Measurements from ENCODE around the gene CRYL1. TPM values are rescaled to one million over a fixed set of nuclear protein-coding genes. Genes with fewer than 3 reads are reported as not detected.

CRYL1 gene
- total and polyA plus RNA-seq, 9 of the 15 experiments (the other 6 are each of a cell fraction or from before 2014, with no cell fraction given) = 1.0 to 6.9 (median 2.4) TPM

DNA sequence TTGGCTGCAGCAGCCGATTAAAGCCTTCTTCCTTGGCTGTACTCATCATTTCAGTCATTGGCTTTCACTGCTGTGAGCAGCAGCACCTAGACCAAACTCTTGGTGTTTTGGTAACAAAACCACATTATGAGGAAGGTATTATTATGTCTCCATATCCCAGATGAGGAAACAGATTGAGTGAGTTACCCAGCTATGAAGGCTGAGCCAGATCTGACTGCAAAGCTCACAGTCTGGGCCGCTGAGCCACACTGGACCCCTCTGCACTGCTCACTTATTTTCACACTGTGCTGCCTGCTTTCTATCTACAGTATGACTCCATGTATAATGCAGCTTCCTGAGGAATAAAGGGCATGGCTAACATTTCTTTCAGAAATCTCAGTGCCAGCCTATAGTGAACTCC is 24.5 kb downstream of the CRYL1 start:
- H3K4me3 ChIP-seq = no peak overlapping the region
- no peaks in the 10 kb centered on the region for H3K27me3 ChIP-seq (ENCODE audit: control insufficient read depth in 2 of 2, insufficient read depth in 2 of 2, low read length in 2 of 2)
- CTCF ChIA-PET (ENCODE audit: low intra/inter-chr PET ratio) = no interaction called here
- intact Hi-C loops (cut with micrococcal nuclease) (no loop called here), in situ Hi-C loops (cut with MboI) (loop anchor here (10.0 kb wide), 1 partner anchor 324 kb away; no protein-coding TSS in a partner anchor)
- FAIRE-seq (no peak), DNase-seq (ENCODE audit: extremely low read depth in 1 of 4, low spot score in 3 of 4) (no peak), ATAC-seq (no peak)
- no peak overlapping the region for H2AFZ ChIP-seq (ENCODE audit: low read depth, low read length)
- H4K20me1 ChIP-seq (replicated peaks; ENCODE audit: control insufficient read depth, insufficient read depth, low read length) = no peaks in the 10 kb centered on the region
- H3K9me3 ChIP-seq (replicated peaks; ENCODE audit: control insufficient read depth, insufficient read depth, low read depth, low read length) = no peaks in the 10 kb centered on the region
- TF ChIP-seq, protein P1, sequence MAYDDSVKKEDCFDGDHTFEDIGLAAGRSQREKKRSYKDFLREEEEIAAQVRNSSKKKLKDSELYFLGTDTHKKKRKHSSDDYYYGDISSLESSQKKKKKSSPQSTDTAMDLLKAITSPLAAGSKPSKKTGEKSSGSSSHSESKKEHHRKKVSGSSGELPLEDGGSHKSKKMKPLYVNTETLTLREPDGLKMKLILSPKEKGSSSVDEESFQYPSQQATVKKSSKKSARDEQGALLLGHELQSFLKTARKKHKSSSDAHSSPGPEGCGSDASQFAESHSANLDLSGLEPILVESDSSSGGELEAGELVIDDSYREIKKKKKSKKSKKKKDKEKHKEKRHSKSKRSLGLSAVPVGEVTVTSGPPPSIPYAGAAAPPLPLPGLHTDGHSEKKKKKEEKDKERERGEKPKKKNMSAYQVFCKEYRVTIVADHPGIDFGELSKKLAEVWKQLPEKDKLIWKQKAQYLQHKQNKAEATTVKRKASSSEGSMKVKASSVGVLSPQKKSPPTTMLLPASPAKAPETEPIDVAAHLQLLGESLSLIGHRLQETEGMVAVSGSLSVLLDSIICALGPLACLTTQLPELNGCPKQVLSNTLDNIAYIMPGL (CRISPR knock-in tag; IDR thresholded peaks at IDR 0.05) = no peak
- no peak for TF ChIP-seq ZNF324 (CRISPR knock-in tag; IDR thresholded peaks at IDR 0.05)
- TF ChIP-seq HLTF (IDR thresholded peaks at IDR 0.05) = no peak
- TF ChIP-seq DNMT1 (IDR thresholded peaks at IDR 0.05) = no peak
- no peak for TF ChIP-seq SMAD4 (CRISPR knock-in tag; conservative IDR thresholded peaks at IDR 0.05)
- no peak for TF ChIP-seq SMARCB1 (IDR thresholded peaks at IDR 0.05; ENCODE audit: insufficient read length, low read depth)
- no peak for TF ChIP-seq ETV1 (tag; conservative IDR thresholded peaks at IDR 0.05; ENCODE audit: low read depth)
- TF ChIP-seq KLF13 (tag; IDR thresholded peaks at IDR 0.05; ENCODE audit: borderline replicate concordance, low read depth) = no peak
- TF ChIP-seq, protein P2, sequence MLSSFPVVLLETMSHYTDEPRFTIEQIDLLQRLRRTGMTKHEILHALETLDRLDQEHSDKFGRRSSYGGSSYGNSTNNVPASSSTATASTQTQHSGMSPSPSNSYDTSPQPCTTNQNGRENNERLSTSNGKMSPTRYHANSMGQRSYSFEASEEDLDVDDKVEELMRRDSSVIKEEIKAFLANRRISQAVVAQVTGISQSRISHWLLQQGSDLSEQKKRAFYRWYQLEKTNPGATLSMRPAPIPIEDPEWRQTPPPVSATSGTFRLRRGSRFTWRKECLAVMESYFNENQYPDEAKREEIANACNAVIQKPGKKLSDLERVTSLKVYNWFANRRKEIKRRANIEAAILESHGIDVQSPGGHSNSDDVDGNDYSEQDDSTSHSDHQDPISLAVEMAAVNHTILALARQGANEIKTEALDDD (IDR thresholded peaks at IDR 0.05) = no peak
- TF ChIP-seq, protein P3, sequence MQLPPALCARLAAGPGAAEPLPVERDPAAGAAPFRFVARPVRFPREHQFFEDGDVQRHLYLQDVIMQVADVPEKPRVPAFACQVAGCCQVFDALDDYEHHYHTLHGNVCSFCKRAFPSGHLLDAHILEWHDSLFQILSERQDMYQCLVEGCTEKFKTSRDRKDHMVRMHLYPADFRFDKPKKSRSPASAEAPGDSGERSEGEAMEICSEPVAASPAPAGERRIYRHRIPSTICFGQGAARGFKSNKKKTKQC (CRISPR knock-in tag; IDR thresholded peaks at IDR 0.05) = no peak
- TF ChIP-seq, protein P4, sequence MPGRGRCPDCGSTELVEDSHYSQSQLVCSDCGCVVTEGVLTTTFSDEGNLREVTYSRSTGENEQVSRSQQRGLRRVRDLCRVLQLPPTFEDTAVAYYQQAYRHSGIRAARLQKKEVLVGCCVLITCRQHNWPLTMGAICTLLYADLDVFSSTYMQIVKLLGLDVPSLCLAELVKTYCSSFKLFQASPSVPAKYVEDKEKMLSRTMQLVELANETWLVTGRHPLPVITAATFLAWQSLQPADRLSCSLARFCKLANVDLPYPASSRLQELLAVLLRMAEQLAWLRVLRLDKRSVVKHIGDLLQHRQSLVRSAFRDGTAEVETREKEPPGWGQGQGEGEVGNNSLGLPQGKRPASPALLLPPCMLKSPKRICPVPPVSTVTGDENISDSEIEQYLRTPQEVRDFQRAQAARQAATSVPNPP (IDR thresholded peaks at IDR 0.05; ENCODE audit: borderline replicate concordance, insufficient read depth, insufficient read length) = no peak
- TF ChIP-seq IRF2 (CRISPR knock-in tag; IDR thresholded peaks at IDR 0.05) = no peak
- POLR2A ChIA-PET = no interaction called here
- no peak overlapping the region for H3K9ac ChIP-seq (ENCODE audit: insufficient read depth in 1 of 2, low read depth in 2 of 2, low read length in 2 of 2)
- H3K79me2 ChIP-seq (ENCODE audit: control insufficient read depth, insufficient read depth, low read length) = no peaks in the 10 kb centered on the region
- WGBS (ENCODE audit: insufficient coverage, low coverage, missing lambda C conversion rate) = 38% methylated on average over 2 of the region's 2 CpGs
- BruUV-seq (replicated peaks) = no TSS peak
- no peak overlapping the region for H3K4me2 ChIP-seq (ENCODE audit: insufficient read depth, low read length)
- H3K9me1 ChIP-seq (ENCODE audit: control insufficient read depth, insufficient read depth, low read length) = no peaks in the 10 kb centered on the region
- no peaks in the 10 kb centered on the region for H3K4me1 ChIP-seq (replicated peaks in 1 of 2; ENCODE audit: control insufficient read depth in 2 of 2, insufficient read depth in 2 of 2, low read length in 2 of 2)
- no peaks in the 10 kb centered on the region for H3K36me3 ChIP-seq (ENCODE audit: control insufficient read depth, insufficient read depth, low read length)
- no peak overlapping the region for H3K27ac ChIP-seq (ENCODE audit: extremely low read depth, low read depth, low read length)

All from K562 (cell line).